GM10248 (cell line): ENCODE data around the gene SCAI.
"Not testable (repeated sequence)": the region's sequence is repeated elsewhere in the genome, so short reads cannot be mapped to it uniquely, and the experiment has no call there.

ENCODE experiments used
- CTCF ChIA-PET: fragments of 300-600 bp; sonication (Branson Sonifier 250); formaldehyde crosslinking; extraction: SDS; loops from one replicate; lab custom pipeline; 2021; ENCODE audit warnings: antibody characterized with exemption; lab: Yijun Ruan, JAX
- POLR2A ChIA-PET: fragments of 350-650 bp; sonication (Branson Sonifier 250); formaldehyde crosslinking; extraction: SDS; loops from one replicate; lab custom pipeline; 2020; ENCODE audit warnings: antibody characterized with exemption; lab: Yijun Ruan, JAX
- DNase-seq: peaks from one replicate; pipeline ENCODE4 v3.0.0; 2012; ENCODE audit errors: extremely low spot score
- CTCF ChIP-seq: IDR thresholded peaks from 2 replicates; pipeline ENCODE4 v1.5.1; 2012; ENCODE audit warnings: mild to moderate bottlenecking, low read depth; ENCODE audit errors: extremely low read depth, missing control alignments, control extremely low read depth

SCAI gene

DNA sequence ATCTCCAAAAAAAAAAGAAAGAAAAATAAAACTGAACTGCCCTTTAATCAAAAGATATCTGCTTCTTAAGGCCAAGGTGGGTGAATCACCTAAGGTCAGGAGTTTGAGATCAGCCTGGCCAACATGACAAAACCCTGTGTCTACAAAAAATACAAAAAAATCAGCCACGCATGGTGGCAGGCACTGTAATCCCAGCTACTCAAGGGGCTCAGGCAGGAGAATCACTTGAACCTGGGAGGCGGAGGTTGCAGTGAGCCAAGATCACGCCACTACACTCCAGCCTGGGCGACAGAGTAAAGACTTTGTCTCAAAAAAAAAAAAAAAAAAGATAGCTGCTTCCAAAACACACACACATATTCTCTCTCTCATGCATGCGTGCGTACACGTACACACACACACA lies 17.8 kb downstream of the SCAI start:
- ChIA-PET CTCF (interaction anchor here (1.7 to 2.8 kb wide), 2 partner anchors 16 to 18 kb away, joined by 9 to 10 read pairs; partner anchors contain the start of gene SCAI), POLR2A (no interaction called here)
- TF ChIP-seq CTCF, result no peak
- no peak for DNase-seq

DNA sequence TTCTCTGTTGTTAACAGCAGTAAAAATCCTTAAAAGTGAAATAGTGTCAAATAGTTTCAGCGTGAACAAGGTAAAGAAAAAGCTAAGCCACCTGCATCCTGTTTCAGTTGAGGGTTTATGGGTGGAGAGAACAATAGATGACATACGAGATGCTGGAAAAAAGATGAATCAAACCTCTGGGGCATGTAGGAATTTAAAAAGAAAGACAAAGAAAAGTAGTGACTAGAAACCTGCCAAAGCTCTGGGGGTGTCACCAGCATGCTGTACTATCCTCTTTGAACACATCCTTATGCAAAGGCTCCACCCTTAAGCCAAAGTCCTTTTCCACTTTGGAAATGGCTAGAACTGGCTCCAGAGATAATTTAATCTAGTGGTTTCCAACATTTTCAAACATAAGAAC lies 22.2 kb downstream of the SCAI start:
- ChIA-PET POLR2A (no interaction called here), CTCF (no interaction called here)
- no peak for TF ChIP-seq CTCF
- no peak for DNase-seq

DNA sequence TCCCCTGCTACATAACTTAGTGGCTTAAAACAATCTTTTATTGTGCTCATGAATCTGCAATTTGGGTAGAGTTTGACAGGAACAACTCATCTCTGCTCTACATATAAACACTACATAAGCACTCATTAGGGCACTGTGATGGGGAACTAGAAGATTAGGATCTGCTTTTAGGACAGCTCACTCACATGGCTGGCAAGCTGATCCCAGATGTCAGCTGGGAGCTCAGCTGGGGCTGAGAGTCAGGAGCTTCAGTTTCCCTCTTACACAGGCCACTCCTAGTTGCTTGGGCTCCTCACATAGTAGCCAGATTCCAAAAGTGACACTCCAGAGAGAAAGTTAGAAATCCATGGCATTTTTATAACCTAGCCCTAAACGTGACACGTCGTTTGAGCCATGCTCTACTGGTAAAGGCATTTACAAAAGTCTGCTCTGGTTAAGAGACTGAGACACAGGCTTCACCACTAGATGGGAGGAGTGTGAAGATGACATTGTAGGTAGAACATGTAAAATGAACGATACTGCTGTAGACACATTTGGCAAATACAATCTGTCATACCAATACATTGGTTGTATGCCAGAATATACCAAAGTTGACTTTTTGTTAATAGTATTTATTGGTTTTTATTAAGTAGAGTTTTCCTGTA lies 23.6 kb downstream of the SCAI start:
- CTCF ChIA-PET, result interaction anchor here (0.8 kb wide), 1 partner anchor 27 kb away, joined by 3 read pairs; no protein-coding TSS in a partner anchor
- TF ChIP-seq CTCF, result no peak
- POLR2A ChIA-PET, result no interaction called here
- DNase-seq, result no peak

- POLR2A ChIA-PET, DNase-seq, CTCF ChIA-PET: not testable (repeated sequence)
Measured at GRCh38 chr9:125118696-125119095, 24.6 kb downstream of the SCAI start.

DNA sequence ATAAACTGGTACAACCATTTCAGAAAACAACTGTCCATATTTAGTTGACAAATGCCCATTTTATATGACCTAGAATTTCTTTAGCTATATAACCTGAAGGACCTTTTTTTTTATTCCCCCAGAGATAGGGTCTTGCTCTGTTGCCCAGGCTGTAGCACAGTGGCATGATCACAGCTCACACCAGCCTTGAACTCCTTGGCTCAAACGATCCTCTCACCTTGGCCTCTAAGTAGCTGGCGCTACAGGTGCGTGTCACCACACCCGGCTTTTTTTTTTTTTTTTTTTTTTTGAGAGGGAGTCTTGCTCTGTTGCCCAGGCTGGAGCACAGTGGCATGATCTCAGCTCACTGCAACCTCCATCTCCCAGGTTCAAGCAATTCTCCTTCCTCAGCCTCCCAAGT lies 28.8 kb downstream of the SCAI start:
- DNase-seq, CTCF ChIA-PET, POLR2A ChIA-PET: not testable (repeated sequence)

DNA sequence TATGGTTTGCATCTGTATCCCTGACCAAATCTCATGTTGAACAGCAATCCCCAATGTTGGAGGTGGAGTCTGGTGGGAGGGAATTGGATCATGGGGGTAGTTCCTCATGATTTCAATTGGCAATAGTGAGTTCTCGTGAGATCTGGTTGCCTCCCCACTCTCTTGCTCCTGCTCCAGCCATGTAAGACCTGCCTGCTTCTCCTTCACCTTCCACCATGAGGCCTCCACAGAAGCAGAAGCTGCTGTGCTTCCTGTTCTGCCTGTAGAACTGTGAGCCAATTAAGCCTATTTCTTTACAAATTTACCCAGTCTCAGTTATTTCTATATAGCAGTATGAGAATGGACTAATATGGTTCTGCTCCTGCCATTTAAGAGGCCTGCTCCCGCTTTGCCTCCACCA lies 32.9 kb downstream of the SCAI start:
- CTCF ChIA-PET, result no interaction called here
- no peak for DNase-seq
- TF ChIP-seq CTCF, result no peak

DNA sequence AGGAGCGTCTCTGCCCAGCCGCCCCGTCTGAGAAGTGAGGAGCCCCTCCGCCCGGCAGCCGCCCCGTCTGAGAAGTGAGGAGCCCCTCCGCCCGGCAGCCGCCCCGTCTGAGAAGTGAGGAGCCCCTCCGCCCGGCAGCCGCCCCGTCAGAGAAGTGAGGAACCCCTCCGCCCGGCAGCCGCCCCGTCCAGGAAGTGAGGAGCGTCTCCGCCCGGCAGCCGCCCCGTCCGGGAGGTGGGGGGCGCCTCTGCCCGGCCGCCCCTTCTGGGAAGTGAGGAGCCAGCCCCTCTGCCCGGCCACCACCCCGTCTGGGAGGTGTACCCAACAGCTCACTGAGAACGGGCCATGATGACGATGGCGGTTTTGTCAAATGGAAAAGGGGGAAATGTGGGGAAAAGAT lies 34.8 kb downstream of the SCAI start:
- POLR2A ChIA-PET, CTCF ChIA-PET, DNase-seq: not testable (repeated sequence)

More for the DNA sequence above, 32.9 kb downstream of the SCAI start:
- POLR2A ChIA-PET, result no interaction called here

DNA sequence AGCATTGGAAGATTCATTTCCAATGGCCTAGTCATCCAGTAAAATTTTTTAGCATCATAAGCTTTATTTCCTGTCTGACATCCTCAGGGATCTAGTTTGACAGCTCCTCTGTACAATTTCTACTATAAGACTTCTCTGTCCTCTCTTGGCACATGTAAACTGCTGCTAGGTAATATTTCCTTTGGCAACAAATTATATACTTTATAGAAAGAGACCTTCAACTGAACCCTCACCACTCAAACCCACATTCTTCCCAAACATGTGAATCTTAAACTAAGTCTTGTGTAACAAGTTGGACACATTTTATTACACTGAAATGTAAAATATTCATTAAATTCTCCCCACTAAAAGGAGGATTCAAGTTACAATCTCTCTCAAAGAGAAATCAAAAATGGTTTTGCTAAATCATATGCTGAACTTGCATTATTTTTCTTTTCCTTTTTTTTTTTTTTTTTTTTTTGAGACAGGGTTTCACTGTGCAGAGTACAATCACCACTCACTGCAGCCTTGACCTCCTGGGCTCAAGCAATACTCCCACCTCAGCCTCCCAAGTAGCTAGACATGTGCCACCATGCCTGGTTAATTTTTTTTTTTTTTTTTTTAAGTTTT lies 36.9 kb downstream of the SCAI start:
- no peak for DNase-seq
- ChIA-PET CTCF (interaction anchor here (0.6 to 2.3 kb wide), 2 partner anchors 37 to 93 kb away, joined by 3 to 7 read pairs; partner anchors contain the start of gene SCAI), POLR2A (no interaction called here)
- no peak for TF ChIP-seq CTCF
